ENCODE measurements around the gene CHMP3.
"Not testable (repeated sequence)": the region's sequence is repeated elsewhere in the genome, so short reads cannot be mapped to it uniquely, and the experiment has no call there.

CHMP3 gene

GRCh38 chr2:86577817-86578456 is 14.7 kb upstream of the CHMP3 start:
- no peaks in the 10 kb centered on the region for H3K4me1 ChIP-seq (ENCODE audit: insufficient read depth, low read length)
- H3K27me3 ChIP-seq (ENCODE audit: insufficient read depth, low read length) = no peaks in the 10 kb centered on the region
- H3K9me3 ChIP-seq (ENCODE audit: insufficient read depth, low read depth, low read length) = peaks cover 5% of the 10 kb centered on the region; the same call in 1 of the 2 replicates
- no peak overlapping the region for H3K9ac ChIP-seq (ENCODE audit: low read depth, low read length)
- H3K4me3 ChIP-seq (ENCODE audit: low read length) = no peak overlapping the region
- no peaks in the 10 kb centered on the region for H3K36me3 ChIP-seq (ENCODE audit: insufficient read depth, low read depth, low read length)
- H3K27ac ChIP-seq (ENCODE audit: low read length) = no peak overlapping the region

GRCh38 chr2:86570059-86570458 is 6.8 kb upstream of the CHMP3 start:
- no peak overlapping the region for H3K27ac ChIP-seq (ENCODE audit: low read length)
- no peak overlapping the region for H3K9ac ChIP-seq (ENCODE audit: low read depth, low read length)
- no peaks in the 10 kb centered on the region for H3K36me3 ChIP-seq (ENCODE audit: insufficient read depth, low read depth, low read length)
- no peaks in the 10 kb centered on the region for H3K9me3 ChIP-seq (ENCODE audit: insufficient read depth, low read depth, low read length)
- H3K27me3 ChIP-seq (ENCODE audit: insufficient read depth, low read length) = peaks cover 11% of the 10 kb centered on the region; the same call in 1 of the 2 replicates
- no peaks in the 10 kb centered on the region for H3K4me1 ChIP-seq (ENCODE audit: insufficient read depth, low read length)
- no peak overlapping the region for H3K4me3 ChIP-seq (ENCODE audit: low read length)

- H3K27me3 ChIP-seq (ENCODE audit: insufficient read depth, low read length) = peaks cover 22% of the 10 kb centered on the region; the same call in 1 of the 2 replicates
- H3K4me1 ChIP-seq (ENCODE audit: insufficient read depth, low read length) = no peaks in the 10 kb centered on the region
- no peak overlapping the region for H3K9ac ChIP-seq (ENCODE audit: low read depth, low read length)
Measured at GRCh38 chr2:86566821-86567190, 3.6 kb upstream of the CHMP3 start.

GRCh38 chr2:86566158-86566820 is 3.0 kb upstream of the CHMP3 start:
- Histone ChIP-seq H3K27ac (ENCODE audit: low read length) (no peak overlapping the region), H3K27me3 (ENCODE audit: insufficient read depth, low read length) (peaks cover 22% of the 10 kb centered on the region; the same call in 1 of the 2 replicates), H3K4me3 (ENCODE audit: low read length) (no peak overlapping the region), H3K9me3 (ENCODE audit: insufficient read depth, low read depth, low read length) (no peaks in the 10 kb centered on the region), H3K4me1 (ENCODE audit: insufficient read depth, low read length) (no peaks in the 10 kb centered on the region), H3K36me3 (ENCODE audit: insufficient read depth, low read depth, low read length) (no peaks in the 10 kb centered on the region), H3K9ac (ENCODE audit: low read depth, low read length) (no peak overlapping the region)

More at GRCh38 chr2:86566821-86567190, 3.6 kb upstream of the CHMP3 start:
- Histone ChIP-seq H3K4me3 (ENCODE audit: low read length) (no peak overlapping the region), H3K27ac (ENCODE audit: low read length) (no peak overlapping the region), H3K36me3 (ENCODE audit: insufficient read depth, low read depth, low read length) (no peaks in the 10 kb centered on the region), H3K9me3 (ENCODE audit: insufficient read depth, low read depth, low read length) (no peaks in the 10 kb centered on the region)

- no peaks in the 10 kb centered on the region for H3K9me3 ChIP-seq (ENCODE audit: insufficient read depth, low read depth, low read length)
- no peak overlapping the region for H3K27ac ChIP-seq (ENCODE audit: low read length)
- H3K27me3 ChIP-seq (ENCODE audit: insufficient read depth, low read length) = peaks cover 22% of the 10 kb centered on the region; the same call in 1 of the 2 replicates
- no peaks in the 10 kb centered on the region for H3K4me1 ChIP-seq (ENCODE audit: insufficient read depth, low read length)
- H3K36me3 ChIP-seq (ENCODE audit: insufficient read depth, low read depth, low read length) = no peaks in the 10 kb centered on the region
- peak overlapping the region; percentile 97; the same call in 1 of the 2 replicates for H3K4me3 ChIP-seq (ENCODE audit: low read length)
- H3K9ac ChIP-seq (ENCODE audit: low read depth, low read length) = peak overlapping the region; percentile 2; the same call in 1 of the 2 replicates
Measured at GRCh38 chr2:86563650-86564061, 413 bp upstream of the CHMP3 start.

- H3K27me3 ChIP-seq (ENCODE audit: insufficient read depth, low read length) = peaks cover 22% of the 10 kb centered on the region; the same call in 1 of the 2 replicates
- H3K9ac ChIP-seq (ENCODE audit: low read depth, low read length) = peak overlapping the region; percentile 94
- peak overlapping the region; percentile 50 for H3K27ac ChIP-seq (ENCODE audit: low read length)
- H3K4me3 ChIP-seq (ENCODE audit: low read length) = peak overlapping the region; percentile 97
- no peaks in the 10 kb centered on the region for H3K36me3 ChIP-seq (ENCODE audit: insufficient read depth, low read depth, low read length)
- no peaks in the 10 kb centered on the region for H3K9me3 ChIP-seq (ENCODE audit: insufficient read depth, low read depth, low read length)
- no peaks in the 10 kb centered on the region for H3K4me1 ChIP-seq (ENCODE audit: insufficient read depth, low read length)
Measured at GRCh38 chr2:86562485-86562921, 740 bp downstream of the CHMP3 start.

GRCh38 chr2:86557836-86558235 is 5.4 kb downstream of the CHMP3 start:
- Histone ChIP-seq H3K4me3 (ENCODE audit: low read length) (no peak overlapping the region), H3K36me3 (ENCODE audit: insufficient read depth, low read depth, low read length) (no peaks in the 10 kb centered on the region), H3K4me1 (ENCODE audit: insufficient read depth, low read length) (peaks cover 6% of the 10 kb centered on the region; the same call in 1 of the 2 replicates), H3K9me3 (ENCODE audit: insufficient read depth, low read depth, low read length) (no peaks in the 10 kb centered on the region; the same call in none of the 2 replicates), H3K9ac (ENCODE audit: low read depth, low read length) (no peak overlapping the region), H3K27ac (ENCODE audit: low read length) (no peak overlapping the region), H3K27me3 (ENCODE audit: insufficient read depth, low read length) (no peaks in the 10 kb centered on the region; the same call in 1 of the 2 replicates)

GRCh38 chr2:86556508-86556907 is 6.7 kb downstream of the CHMP3 start:
- no peaks in the 10 kb centered on the region; the same call in 1 of the 2 replicates for H3K27me3 ChIP-seq (ENCODE audit: insufficient read depth, low read length)
- no peak overlapping the region for H3K9ac ChIP-seq (ENCODE audit: low read depth, low read length)
- peaks cover 10% of the 10 kb centered on the region for H3K9me3 ChIP-seq (ENCODE audit: insufficient read depth, low read depth, low read length)
- H3K4me3 ChIP-seq (ENCODE audit: low read length) = no peak overlapping the region
- H3K4me1 ChIP-seq (ENCODE audit: insufficient read depth, low read length) = peaks cover 6% of the 10 kb centered on the region; the same call in 1 of the 2 replicates
- no peaks in the 10 kb centered on the region for H3K36me3 ChIP-seq (ENCODE audit: insufficient read depth, low read depth, low read length)
- no peak overlapping the region for H3K27ac ChIP-seq (ENCODE audit: low read length)

- Histone ChIP-seq H3K4me1 (ENCODE audit: insufficient read depth, low read length) (peaks cover 6% of the 10 kb centered on the region; the same call in 1 of the 2 replicates), H3K9me3 (ENCODE audit: insufficient read depth, low read depth, low read length) (peaks cover 29% of the 10 kb centered on the region), H3K27me3 (ENCODE audit: insufficient read depth, low read length) (no peaks in the 10 kb centered on the region; the same call in 1 of the 2 replicates)
Measured at GRCh38 chr2:86552889-86553288, 10.4 kb downstream of the CHMP3 start.

GRCh38 chr2:86549963-86550725 is 13.1 kb downstream of the CHMP3 start:
- H3K27ac ChIP-seq (ENCODE audit: low read length); H3K27me3 ChIP-seq (ENCODE audit: insufficient read depth, low read length); H3K4me1 ChIP-seq (ENCODE audit: insufficient read depth, low read length); H3K9ac ChIP-seq (ENCODE audit: low read depth, low read length); H3K4me3 ChIP-seq (ENCODE audit: low read length): not testable (repeated sequence)
- Histone ChIP-seq H3K9me3 (ENCODE audit: insufficient read depth, low read depth, low read length) (peaks cover 46% of the 10 kb centered on the region), H3K36me3 (ENCODE audit: insufficient read depth, low read depth, low read length) (peaks cover 11% of the 10 kb centered on the region)

More at GRCh38 chr2:86552889-86553288, 10.4 kb downstream of the CHMP3 start:
- no peaks in the 10 kb centered on the region for H3K36me3 ChIP-seq (ENCODE audit: insufficient read depth, low read depth, low read length)
- H3K27ac ChIP-seq (ENCODE audit: low read length) = no peak overlapping the region
- H3K4me3 ChIP-seq (ENCODE audit: low read length) = no peak overlapping the region
- H3K9ac ChIP-seq (ENCODE audit: low read depth, low read length) = no peak overlapping the region

- H3K4me1 ChIP-seq (ENCODE audit: insufficient read depth, low read length); H3K9ac ChIP-seq (ENCODE audit: low read depth, low read length); H3K4me3 ChIP-seq (ENCODE audit: low read length); H3K27ac ChIP-seq (ENCODE audit: low read length); H3K27me3 ChIP-seq (ENCODE audit: insufficient read depth, low read length): not testable (repeated sequence)
- Histone ChIP-seq H3K36me3 (ENCODE audit: insufficient read depth, low read depth, low read length) (peaks cover 11% of the 10 kb centered on the region), H3K9me3 (ENCODE audit: insufficient read depth, low read depth, low read length) (peaks cover 46% of the 10 kb centered on the region)
Measured at GRCh38 chr2:86549440-86549839, 13.8 kb downstream of the CHMP3 start.
